ENCODE measurements around the gene MR1. TPM values are rescaled to one million over a fixed set of nuclear protein-coding genes. Genes with fewer than 3 reads are reported as not detected.

MR1 gene
- total and polyA plus RNA-seq, 7 donors = 0.70 to 3.0 (median 2.0) TPM

- Histone ChIP-seq H3K27ac (peak overlapping the region; percentile 94), H3K36me3 (ENCODE audit: insufficient read depth in 1 of 2, low read depth in 1 of 2) (no peaks in the 10 kb centered on the region), H3K4me1 (peaks cover 38% of the 10 kb centered on the region), H3K9me3 (no peaks in the 10 kb centered on the region), H3K27me3 (ENCODE audit: insufficient read depth in 3 of 3, low read length in 2 of 3) (no peaks in the 10 kb centered on the region), H3K4me3 (peak overlapping the region; percentile 54)
- ATAC-seq = peak; percentile 81 to 87 (median 83)
- TF ChIP-seq CTCF (IDR thresholded peaks at IDR 0.05) = no peak
- no peak for DNase-seq
- WGBS, 3 donors = 14 to 26% (median 21%) methylated on average over 2 of the region's 2 CpGs
- intact Hi-C loops (cut with DNase I) = no loop called here
Observed at GRCh38 chr1:181061487-181061886, 27.7 kb downstream of the MR1 start.

DNA sequence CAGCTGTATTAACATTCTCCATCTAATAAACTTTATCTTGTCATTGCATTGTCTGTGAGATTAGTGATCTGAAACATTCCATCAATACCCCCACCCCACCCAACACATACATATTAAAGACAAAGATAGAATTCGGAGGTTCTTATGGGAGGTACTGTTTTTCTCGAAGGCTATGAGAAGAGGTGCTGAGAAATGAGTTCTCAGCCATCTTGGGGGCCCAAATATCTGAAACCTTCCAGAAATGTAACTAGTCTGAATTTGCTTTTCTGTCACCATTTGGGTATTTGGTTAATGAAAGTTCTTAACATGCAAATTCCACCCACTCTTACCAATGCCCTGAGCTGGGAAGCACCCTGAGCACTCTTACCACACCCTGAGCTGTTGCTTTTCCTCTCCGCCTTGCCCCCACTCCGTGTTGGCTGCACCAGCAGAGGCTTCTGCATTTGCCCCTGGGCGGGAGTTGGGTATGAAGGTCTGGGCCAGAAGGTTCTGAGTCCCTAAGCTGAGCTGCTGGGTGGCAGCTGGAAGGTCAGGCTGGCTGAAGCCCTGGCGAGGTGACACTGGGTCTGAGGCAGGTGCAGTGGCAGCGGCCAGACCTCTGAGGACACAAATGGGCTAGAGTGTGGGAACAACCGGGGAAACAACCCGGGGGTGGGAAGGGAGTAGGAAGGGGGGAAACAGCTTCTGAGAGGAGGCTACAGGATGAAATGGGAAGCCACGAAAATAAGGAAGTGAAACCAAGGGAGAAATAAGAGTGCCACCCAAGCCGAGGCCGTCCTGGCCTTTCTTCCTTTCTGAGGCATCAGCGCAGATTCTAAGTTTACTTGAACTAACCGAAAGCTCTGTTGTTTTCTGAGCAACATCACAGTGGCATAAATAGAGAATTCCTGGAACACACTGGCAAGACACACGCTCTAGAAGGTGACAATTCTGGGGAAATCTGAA is 28.4 kb downstream of the MR1 start:
- DNase-seq (peak; percentile 60 to 86), ATAC-seq (peak; percentile 81 to 86 (median 84))
- Histone ChIP-seq H3K36me3 (ENCODE audit: insufficient read depth in 1 of 2, low read depth in 1 of 2) (no peaks in the 10 kb centered on the region), H3K4me3 (peak overlapping the region; percentile 54), H3K4me1 (peaks cover 36% of the 10 kb centered on the region), H3K9me3 (no peaks in the 10 kb centered on the region), H3K27ac (peak overlapping the region; percentile 94), H3K27me3 (ENCODE audit: insufficient read depth in 3 of 3, low read length in 2 of 3) (no peaks in the 10 kb centered on the region)
- no peak for TF ChIP-seq CTCF (IDR thresholded peaks at IDR 0.05)
- 24 to 46% (median 37%) methylated on average over 15 of the region's 15 CpGs for WGBS, 3 donors
- intact Hi-C loops (cut with DNase I) = loop anchor here (2.0 kb wide), 2 partner anchors 23 to 27 kb away; partner anchors contain the start of gene IER5 (in 1 of the 2)

DNA sequence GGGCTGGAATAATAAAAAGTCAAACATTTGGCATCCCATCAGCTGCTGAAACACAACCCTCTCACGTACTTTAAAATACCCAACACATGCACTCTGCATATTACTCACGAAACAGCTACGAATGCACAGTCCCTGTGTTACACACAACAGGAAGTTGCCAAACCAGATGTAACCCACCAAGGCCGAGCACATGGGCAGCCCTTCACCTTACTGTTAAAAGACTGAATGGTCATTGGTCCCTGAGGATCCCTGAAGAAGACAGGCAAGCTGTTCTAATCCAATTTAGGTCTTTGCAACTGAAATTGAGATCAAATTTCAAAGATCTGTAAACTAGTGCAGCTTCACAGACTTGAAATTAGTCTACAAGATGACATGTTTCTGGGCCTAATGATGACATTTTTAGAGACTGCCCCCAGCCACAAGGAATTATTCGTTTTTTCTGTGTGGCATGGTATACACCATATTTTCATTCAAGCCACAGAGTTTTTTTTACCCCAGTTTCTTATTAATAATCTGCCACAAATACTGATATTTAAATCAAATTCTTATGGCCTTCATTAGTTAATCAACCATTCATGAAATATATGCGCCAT is 29.1 kb downstream of the MR1 start:
- DNase-seq = peak; percentile 39 to 71
- H3K27ac ChIP-seq = peak overlapping the region; percentile 94

DNA sequence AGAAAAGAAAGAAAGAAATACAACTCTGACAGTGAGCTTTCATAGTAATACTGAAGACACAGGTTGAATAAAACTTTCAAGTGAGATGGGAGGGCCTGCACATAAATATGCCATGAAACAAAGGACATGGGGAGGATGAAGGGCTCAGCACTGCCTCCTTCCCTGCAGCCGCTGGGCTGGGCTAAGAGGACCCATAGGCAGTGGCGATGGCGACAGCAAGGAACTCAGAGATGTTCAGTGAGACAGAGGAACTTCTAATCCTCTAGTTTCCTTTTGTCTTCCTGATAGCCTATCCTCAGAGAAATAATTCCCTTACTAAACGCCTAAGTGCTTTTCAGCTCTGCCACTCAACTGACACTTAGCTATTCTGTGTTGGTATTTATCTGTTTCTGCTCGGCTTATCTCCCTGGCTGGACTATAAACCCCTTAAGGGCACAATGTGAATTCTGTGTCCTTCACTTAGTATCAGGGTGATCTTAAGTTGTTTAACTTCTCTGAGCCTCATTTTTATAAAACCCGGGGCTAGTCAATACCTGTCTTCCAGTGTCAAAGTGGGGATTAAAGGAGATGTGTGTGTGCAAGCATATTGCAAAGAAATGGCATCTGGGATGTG is 30.3 kb downstream of the MR1 start:
- no peak for ATAC-seq
- Histone ChIP-seq H3K27me3 (ENCODE audit: insufficient read depth in 3 of 3, low read length in 2 of 3) (no peaks in the 10 kb centered on the region), H3K4me3 (no peak overlapping the region), H3K36me3 (ENCODE audit: insufficient read depth in 1 of 2, low read depth in 1 of 2) (no peaks in the 10 kb centered on the region), H3K4me1 (peaks cover 23% of the 10 kb centered on the region), H3K9me3 (no peaks in the 10 kb centered on the region), H3K27ac (peak overlapping the region; percentile 94)
- no peak for DNase-seq
- 74 to 82% (median 79%) methylated on average over 6 of the region's 6 CpGs for WGBS, 3 donors
- no peak for TF ChIP-seq CTCF (IDR thresholded peaks at IDR 0.05)
- intact Hi-C loops (cut with DNase I) = no loop called here

More for the DNA sequence above, 29.1 kb downstream of the MR1 start:
- WGBS, 3 donors = 42 to 43% (median 43%) methylated on average over 6 of the region's 6 CpGs
- Histone ChIP-seq H3K27me3 (ENCODE audit: insufficient read depth in 3 of 3, low read length in 2 of 3) (no peaks in the 10 kb centered on the region), H3K36me3 (ENCODE audit: insufficient read depth in 1 of 2, low read depth in 1 of 2) (no peaks in the 10 kb centered on the region), H3K4me3 (peak overlapping the region; percentile 54), H3K4me1 (peaks cover 30% of the 10 kb centered on the region), H3K9me3 (no peaks in the 10 kb centered on the region)
- intact Hi-C loops (cut with DNase I) = loop anchor here (2.0 kb wide), 2 partner anchors 22 to 26 kb away; partner anchors contain the start of gene IER5 (in 1 of the 2)
- ATAC-seq = peak; percentile 74 to 86 (median 84)
- TF ChIP-seq CTCF (IDR thresholded peaks at IDR 0.05) = no peak
